ENCODE measurements around the gene TMC6.

The TMC6 gene

GRCh38 chr17:78147315-78147998 is 18.9 kb upstream of the TMC6 start:
- H3K27me3 ChIP-seq (ENCODE audit: low read depth, low read length), result no peaks in the 10 kb centered on the region
- peaks cover 14 to 28% of the 10 kb centered on the region in 2 donors for H3K4me1 ChIP-seq (ENCODE audit: control insufficient read depth in 1 of 2, insufficient read depth in 2 of 2, low read length in 2 of 2)
- H3K9me3 ChIP-seq (ENCODE audit: control insufficient read depth in 1 of 2, low read length in 2 of 2), result no peaks in the 10 kb centered on the region
- peak overlapping the region; percentile 23 for H3K27ac ChIP-seq (ENCODE audit: low read length)
- no peaks in the 10 kb centered on the region for H3K36me3 ChIP-seq (ENCODE audit: control insufficient read depth in 1 of 2, insufficient read depth in 2 of 2, low read length in 2 of 2)
- no peak overlapping the region for H3K4me3 ChIP-seq (ENCODE audit: low read depth in 1 of 2, low read length in 2 of 2)

- Histone ChIP-seq H3K27me3 (ENCODE audit: low read depth, low read length) (no peaks in the 10 kb centered on the region), H3K4me3 (ENCODE audit: low read depth in 1 of 2, low read length in 2 of 2) (no peak overlapping the region), H3K27ac (ENCODE audit: low read length) (no peak overlapping the region), H3K9me3 (ENCODE audit: control insufficient read depth in 1 of 2, low read length in 2 of 2) (no peaks in the 10 kb centered on the region), H3K36me3 (ENCODE audit: control insufficient read depth in 1 of 2, insufficient read depth in 2 of 2, low read length in 2 of 2) (no peaks in the 10 kb centered on the region), H3K4me1 (ENCODE audit: control insufficient read depth in 1 of 2, insufficient read depth in 2 of 2, low read length in 2 of 2) (peaks cover 14 to 28% of the 10 kb centered on the region in 2 donors)
Observed at GRCh38 chr17:78146881-78147280, 18.3 kb upstream of the TMC6 start.

- no peak overlapping the region for H3K27ac ChIP-seq (ENCODE audit: low read length)
Observed at GRCh38 chr17:78146471-78146869, 17.9 kb upstream of the TMC6 start.

GRCh38 chr17:78144736-78145641 is 16.4 kb upstream of the TMC6 start:
- Histone ChIP-seq H3K36me3 (ENCODE audit: control insufficient read depth in 1 of 2, insufficient read depth in 2 of 2, low read length in 2 of 2) (no peaks in the 10 kb centered on the region), H3K9me3 (ENCODE audit: control insufficient read depth in 1 of 2, low read length in 2 of 2) (no peaks in the 10 kb centered on the region), H3K4me3 (ENCODE audit: low read depth in 1 of 2, low read length in 2 of 2) (peak overlapping the region; percentile 21 to 25), H3K4me1 (ENCODE audit: control insufficient read depth in 1 of 2, insufficient read depth in 2 of 2, low read length in 2 of 2) (peaks cover 14 to 36% of the 10 kb centered on the region in 2 donors), H3K27me3 (ENCODE audit: low read depth, low read length) (no peaks in the 10 kb centered on the region), H3K27ac (ENCODE audit: low read length) (peak overlapping the region; percentile 39)

More at GRCh38 chr17:78146471-78146869, 17.9 kb upstream of the TMC6 start:
- Histone ChIP-seq H3K36me3 (ENCODE audit: control insufficient read depth in 1 of 2, insufficient read depth in 2 of 2, low read length in 2 of 2) (no peaks in the 10 kb centered on the region), H3K9me3 (ENCODE audit: control insufficient read depth in 1 of 2, low read length in 2 of 2) (no peaks in the 10 kb centered on the region), H3K4me1 (ENCODE audit: control insufficient read depth in 1 of 2, insufficient read depth in 2 of 2, low read length in 2 of 2) (peaks cover 14 to 28% of the 10 kb centered on the region in 2 donors), H3K4me3 (ENCODE audit: low read depth in 1 of 2, low read length in 2 of 2) (no peak overlapping the region), H3K27me3 (ENCODE audit: low read depth, low read length) (no peaks in the 10 kb centered on the region)

- Histone ChIP-seq H3K27ac (ENCODE audit: low read length) (peak overlapping the region; percentile 39), H3K9me3 (ENCODE audit: control insufficient read depth in 1 of 2, low read length in 2 of 2) (no peaks in the 10 kb centered on the region), H3K4me3 (ENCODE audit: low read depth in 1 of 2, low read length in 2 of 2) (peak overlapping the region; percentile 21 to 25), H3K27me3 (ENCODE audit: low read depth, low read length) (no peaks in the 10 kb centered on the region), H3K4me1 (ENCODE audit: control insufficient read depth in 1 of 2, insufficient read depth in 2 of 2, low read length in 2 of 2) (peaks cover 14 to 36% of the 10 kb centered on the region in 2 donors), H3K36me3 (ENCODE audit: control insufficient read depth in 1 of 2, insufficient read depth in 2 of 2, low read length in 2 of 2) (no peaks in the 10 kb centered on the region)
Observed at GRCh38 chr17:78144147-78144719, 15.7 kb upstream of the TMC6 start.

- Histone ChIP-seq H3K27me3 (ENCODE audit: low read depth, low read length) (no peaks in the 10 kb centered on the region), H3K36me3 (ENCODE audit: control insufficient read depth in 1 of 2, insufficient read depth in 2 of 2, low read length in 2 of 2) (no peaks in the 10 kb centered on the region), H3K27ac (ENCODE audit: low read length) (no peak overlapping the region), H3K9me3 (ENCODE audit: control insufficient read depth in 1 of 2, low read length in 2 of 2) (no peaks in the 10 kb centered on the region), H3K4me3 (ENCODE audit: low read depth in 1 of 2, low read length in 2 of 2) (no peak overlapping the region), H3K4me1 (ENCODE audit: control insufficient read depth in 1 of 2, insufficient read depth in 2 of 2, low read length in 2 of 2) (peaks cover 14 to 36% of the 10 kb centered on the region in 2 donors)
Observed at GRCh38 chr17:78143214-78144146, 14.9 kb upstream of the TMC6 start.

GRCh38 chr17:78142119-78142861 is 13.7 kb upstream of the TMC6 start:
- Histone ChIP-seq H3K9me3 (ENCODE audit: control insufficient read depth in 1 of 2, low read length in 2 of 2) (no peaks in the 10 kb centered on the region), H3K27ac (ENCODE audit: low read length) (no peak overlapping the region), H3K27me3 (ENCODE audit: low read depth, low read length) (no peaks in the 10 kb centered on the region), H3K4me3 (ENCODE audit: low read depth in 1 of 2, low read length in 2 of 2) (no peak overlapping the region), H3K4me1 (ENCODE audit: control insufficient read depth in 1 of 2, insufficient read depth in 2 of 2, low read length in 2 of 2) (peaks cover 14 to 36% of the 10 kb centered on the region in 2 donors), H3K36me3 (ENCODE audit: control insufficient read depth in 1 of 2, insufficient read depth in 2 of 2, low read length in 2 of 2) (no peaks in the 10 kb centered on the region)

GRCh38 chr17:78141437-78142118 is 13.0 kb upstream of the TMC6 start:
- H3K27ac ChIP-seq (ENCODE audit: low read length), result no peak overlapping the region
- H3K4me3 ChIP-seq (ENCODE audit: low read depth in 1 of 2, low read length in 2 of 2), result no peak overlapping the region
- no peaks in the 10 kb centered on the region for H3K36me3 ChIP-seq (ENCODE audit: control insufficient read depth in 1 of 2, insufficient read depth in 2 of 2, low read length in 2 of 2)
- no peaks in the 10 kb centered on the region for H3K9me3 ChIP-seq (ENCODE audit: control insufficient read depth in 1 of 2, low read length in 2 of 2)
- no peaks in the 10 kb centered on the region for H3K27me3 ChIP-seq (ENCODE audit: low read depth, low read length)
- H3K4me1 ChIP-seq (ENCODE audit: control insufficient read depth in 1 of 2, insufficient read depth in 2 of 2, low read length in 2 of 2), result peaks cover 14 to 36% of the 10 kb centered on the region in 2 donors

- H3K27ac ChIP-seq (ENCODE audit: low read length), result no peak overlapping the region
- H3K4me3 ChIP-seq (ENCODE audit: low read depth in 1 of 2, low read length in 2 of 2), result no peak overlapping the region
- no peaks in the 10 kb centered on the region for H3K27me3 ChIP-seq (ENCODE audit: low read depth, low read length)
- no peaks in the 10 kb centered on the region for H3K9me3 ChIP-seq (ENCODE audit: control insufficient read depth in 1 of 2, low read length in 2 of 2)
- H3K36me3 ChIP-seq (ENCODE audit: control insufficient read depth in 1 of 2, insufficient read depth in 2 of 2, low read length in 2 of 2), result no peaks in the 10 kb centered on the region
- H3K4me1 ChIP-seq (ENCODE audit: control insufficient read depth in 1 of 2, insufficient read depth in 2 of 2, low read length in 2 of 2), result peaks cover 12 to 29% of the 10 kb centered on the region in 2 donors
Observed at GRCh38 chr17:78140169-78141051, 11.9 kb upstream of the TMC6 start.
